ENCODE measurements around the gene UMODL1.

UMODL1 gene

DNA sequence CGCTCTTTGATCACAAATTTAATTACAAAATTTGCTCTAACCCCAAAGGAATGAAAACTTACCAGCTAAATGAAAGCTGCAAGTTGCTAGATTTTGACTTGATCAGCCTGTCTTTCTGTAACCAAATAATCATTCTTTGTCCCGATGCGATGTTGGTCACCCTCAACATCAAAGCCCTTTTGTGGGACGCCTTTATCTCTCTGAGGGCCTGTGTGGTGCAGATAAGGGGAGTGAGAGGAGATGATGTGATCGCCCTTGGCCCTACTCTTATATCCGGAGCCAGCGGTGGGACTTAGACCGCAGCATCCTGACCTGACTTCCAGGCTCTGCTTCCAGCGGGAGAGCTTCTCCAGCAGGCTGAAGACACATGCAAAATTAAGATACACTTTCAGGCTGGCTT is 19.3 kb upstream of the UMODL1 start:
- no peak overlapping the region for H3K4me3 ChIP-seq (ENCODE audit: low read depth, low read length)
- TF ChIP-seq CTCF (IDR thresholded peaks at IDR 0.05; ENCODE audit: borderline replicate concordance, insufficient read depth, low read depth, low read length): no peak

DNA sequence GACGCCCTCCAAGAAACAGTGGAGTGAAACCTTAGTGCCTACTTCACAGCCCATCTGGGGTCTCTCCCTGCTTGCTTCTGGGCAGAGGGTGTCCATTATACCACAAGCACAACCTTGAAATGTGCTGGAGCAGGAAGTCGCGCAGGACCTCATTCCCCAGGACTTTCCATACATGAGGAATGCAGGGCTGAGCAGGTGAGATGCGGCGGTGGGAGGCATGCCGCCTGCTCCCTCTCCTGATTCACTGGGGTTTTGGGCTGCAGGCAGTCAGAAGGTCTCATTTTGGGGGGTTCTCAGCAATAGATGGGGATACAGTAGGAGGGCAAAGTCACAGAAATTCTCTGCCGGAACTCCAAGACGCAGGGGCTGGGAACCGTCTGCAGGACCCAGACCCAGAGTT is 15.7 kb upstream of the UMODL1 start:
- H3K4me3 ChIP-seq (ENCODE audit: low read depth, low read length): no peak overlapping the region
- TF ChIP-seq CTCF (IDR thresholded peaks at IDR 0.05; ENCODE audit: borderline replicate concordance, insufficient read depth, low read depth, low read length): no peak

- H3K4me3 ChIP-seq (ENCODE audit: low read depth, low read length): no peak overlapping the region
- no peak for TF ChIP-seq CTCF (IDR thresholded peaks at IDR 0.05; ENCODE audit: borderline replicate concordance, insufficient read depth, low read depth, low read length)
These were observed 14.6 kb upstream of the UMODL1 start for GRCh38 chr21:42056468-42056867.

DNA sequence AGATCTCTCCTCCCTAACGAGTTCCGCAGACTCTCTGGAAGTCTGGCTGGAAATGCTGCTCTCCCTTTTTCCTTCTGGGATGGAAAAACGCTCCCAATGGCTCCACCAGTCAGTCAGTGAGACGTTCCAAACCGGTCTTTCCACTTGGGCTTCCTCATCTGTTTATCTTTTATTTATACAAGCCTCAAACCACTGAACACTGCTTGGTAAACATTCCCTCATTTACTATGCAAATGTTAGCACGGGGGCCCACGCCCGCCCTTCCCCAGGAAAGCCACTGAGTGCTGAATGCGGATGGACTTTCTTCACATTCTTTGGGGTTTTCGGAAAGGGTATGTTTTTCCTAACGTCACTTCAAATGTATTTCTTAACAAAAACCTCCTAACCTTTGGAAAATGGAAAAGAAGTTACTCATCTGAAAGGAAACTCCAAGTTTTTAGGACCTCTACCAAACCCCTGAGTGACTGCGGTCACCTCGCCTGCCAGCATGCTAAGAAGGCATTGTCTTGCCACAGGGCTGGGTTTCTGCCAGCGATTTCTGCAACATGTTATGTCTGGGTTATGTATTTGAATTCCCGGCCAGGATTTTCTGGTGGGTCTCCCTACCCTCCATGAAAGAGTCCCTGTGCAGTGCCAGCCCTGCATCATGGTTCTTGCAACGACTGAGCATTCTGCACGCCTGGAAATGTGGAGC is 14.0 kb upstream of the UMODL1 start:
- TF ChIP-seq CTCF (IDR thresholded peaks at IDR 0.05; ENCODE audit: borderline replicate concordance, insufficient read depth, low read depth, low read length): no peak
- no peak overlapping the region for H3K4me3 ChIP-seq (ENCODE audit: low read depth, low read length)

DNA sequence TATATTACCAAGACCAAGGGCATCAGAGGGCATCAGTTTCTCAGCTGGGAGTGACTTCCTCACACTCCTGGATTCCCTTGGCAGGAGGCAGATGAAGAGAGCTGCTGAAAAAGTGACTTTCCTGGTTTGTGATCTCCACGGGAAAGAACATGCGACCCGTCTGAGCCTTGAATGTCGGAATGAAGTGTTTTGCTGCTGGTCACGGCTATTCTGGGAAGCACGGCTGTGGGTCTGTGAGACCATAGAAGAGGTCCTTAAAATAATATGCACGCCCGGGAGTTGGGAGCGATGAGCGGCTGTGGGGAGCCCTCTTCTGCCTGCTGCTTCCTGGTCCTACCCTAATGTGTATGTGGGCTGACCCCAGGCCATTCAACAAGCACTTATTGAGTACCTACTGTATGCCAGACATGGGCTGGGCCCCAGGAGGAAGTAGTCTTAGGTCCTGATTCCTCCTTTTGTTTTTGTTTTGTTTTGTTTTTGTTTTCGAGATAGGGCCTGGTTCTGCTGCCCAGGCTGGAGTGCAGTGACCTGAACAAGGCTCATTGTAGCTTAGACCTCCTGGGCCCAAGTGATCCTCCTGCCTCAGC is 13.2 kb upstream of the UMODL1 start:
- no peak for TF ChIP-seq CTCF (IDR thresholded peaks at IDR 0.05; ENCODE audit: borderline replicate concordance, insufficient read depth, low read depth, low read length)
- no peak overlapping the region for H3K4me3 ChIP-seq (ENCODE audit: low read depth, low read length)

DNA sequence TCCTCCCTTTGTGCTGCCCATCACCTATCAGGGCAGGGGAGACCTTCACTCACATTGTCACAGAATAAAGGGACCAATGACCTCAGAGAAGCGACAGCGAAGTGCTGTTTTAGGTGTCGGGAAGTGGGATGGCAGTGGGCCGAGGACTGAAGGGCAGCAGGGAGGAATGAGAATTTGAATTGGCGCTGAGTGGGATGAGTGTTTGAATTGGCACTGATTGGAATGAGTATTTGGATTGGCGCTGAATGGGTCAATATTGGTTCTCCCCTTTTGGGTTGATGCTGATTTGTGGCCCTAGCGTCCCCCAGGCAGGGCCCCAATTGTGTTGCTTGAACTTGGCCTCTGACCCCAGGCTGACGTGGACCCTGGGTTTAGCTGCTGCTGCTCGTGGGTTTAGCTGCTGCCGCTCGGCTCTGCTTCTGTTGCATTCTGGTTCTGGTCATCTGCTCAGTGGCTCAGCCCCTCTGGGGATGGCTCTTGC is 12.4 kb upstream of the UMODL1 start:
- TF ChIP-seq CTCF (IDR thresholded peaks at IDR 0.05; ENCODE audit: borderline replicate concordance, insufficient read depth, low read depth, low read length): no peak
- no peak overlapping the region for H3K4me3 ChIP-seq (ENCODE audit: low read depth, low read length)

- no peak for TF ChIP-seq CTCF (IDR thresholded peaks at IDR 0.05; ENCODE audit: borderline replicate concordance, insufficient read depth, low read depth, low read length)
- no peak overlapping the region for H3K4me3 ChIP-seq (ENCODE audit: low read depth, low read length)
These were observed 12.0 kb upstream of the UMODL1 start for GRCh38 chr21:42059141-42059540.
